GM23248 (cell line): Measurements from ENCODE around the gene ADK. TPM values are rescaled to one million over a fixed set of nuclear protein-coding genes. Genes with fewer than 3 reads are reported as not detected.
"Not testable (repeated sequence)": the region's sequence is repeated elsewhere in the genome, so short reads cannot be mapped to it uniquely, and the experiment has no call there.

Experiments
- DNase-seq: peaks from one replicate; pipeline ENCODE4 v3.0.0-alpha.2; 2015
- H2AFZ ChIP-seq: fragments of 200-600 bp; sonication (generic); 2 replicates; pipeline ENCODE4 v1.6.1; 2016; ENCODE audit warnings: antibody characterized with exemption
- H3F3A ChIP-seq: fragments of 200-600 bp; sonication (generic); 2 replicates; pipeline ENCODE4 v1.6.1; 2016; ENCODE audit warnings: mild to moderate bottlenecking, antibody characterized with exemption, mixed run types; ENCODE audit not compliant: insufficient read depth
- H3K27ac ChIP-seq: fragments of 200-600 bp; sonication (generic); 2 replicates; pipeline ENCODE4 v1.5.1; 2016; ENCODE audit warnings: mild to moderate bottlenecking
- H3K27me3 ChIP-seq: fragments of 200-600 bp; sonication (generic); replicated peaks from 2 replicates; pipeline ENCODE4 v1.6.1; 2016; ENCODE audit warnings: mild to moderate bottlenecking; ENCODE audit not compliant: insufficient read depth
- H3K36me3 ChIP-seq: fragments of 200-600 bp; sonication (generic); 2 replicates; pipeline ENCODE4 v1.6.1; 2016; ENCODE audit warnings: low read depth, mild to moderate bottlenecking
- H3K4me1 ChIP-seq: fragments of 200-600 bp; sonication (generic); 2 replicates; pipeline ENCODE4 v1.6.1; 2016; ENCODE audit warnings: mild to moderate bottlenecking; ENCODE audit not compliant: insufficient read depth
- H3K4me2 ChIP-seq: fragments of 200-600 bp; sonication (generic); one replicate; pipeline ENCODE4 v1.6.1; 2016; ENCODE audit warnings: mild to moderate bottlenecking; ENCODE audit not compliant: unreplicated experiment
- H3K4me3 ChIP-seq: fragments of 200-600 bp; sonication (generic); 2 replicates; pipeline ENCODE4 v1.5.1; 2016; ENCODE audit warnings: mild to moderate bottlenecking
- H3K79me2 ChIP-seq: fragments of 200-600 bp; sonication (generic); 2 replicates; pipeline ENCODE4 v1.6.1; 2016; ENCODE audit warnings: mild to moderate bottlenecking; ENCODE audit not compliant: insufficient read depth
- H3K9ac ChIP-seq: fragments of 200-600 bp; sonication (generic); 2 replicates; pipeline ENCODE4 v1.6.1; 2016; ENCODE audit warnings: mild to moderate bottlenecking
- H3K9me2 ChIP-seq: fragments of 200-600 bp; sonication (generic); 2 replicates; pipeline ENCODE4 v1.6.1; 2016; ENCODE audit warnings: mixed run types, mild to moderate bottlenecking, moderate library complexity; ENCODE audit not compliant: insufficient read depth
- H3K9me3 ChIP-seq: fragments of 200-600 bp; sonication (generic); one replicate; pipeline ENCODE4 v1.6.1; 2017; ENCODE audit warnings: low read depth
- H4K20me1 ChIP-seq: fragments of 200-600 bp; sonication (generic); 2 replicates; pipeline ENCODE4 v1.6.0; 2016; ENCODE audit not compliant: insufficient read depth
- EZH2 ChIP-seq: fragments of 200-600 bp; sonication (generic); IDR thresholded peaks from 2 replicates; pipeline ENCODE4 v1.6.1; 2018; ENCODE audit warnings: antibody characterized with exemption, mild to moderate bottlenecking; ENCODE audit not compliant: insufficient read depth, poor library complexity, severe bottlenecking
- EZH2phosphoT487 ChIP-seq: fragments of 200-600 bp; sonication (generic); IDR thresholded peaks from 2 replicates; pipeline ENCODE4 v1.6.1; 2018; ENCODE audit warnings: antibody characterized with exemption, moderate library complexity, mild to moderate bottlenecking, low read depth; ENCODE audit not compliant: insufficient read depth
- WGBS, 2 experiments: methylation state at CpG; one replicate each; pipeline ENCODE4 v1.1.6; 2015 to 2017; ENCODE audit warnings: low lambda C conversion rate in 2 of 2, low coverage in 1 of 2; ENCODE audit errors: missing lambda C conversion rate in 2 of 2; 5-methylcytosine and 5-hydroxymethylcytosine counted together
- in situ Hi-C: fragments of 300-500 bp; cut with MboI; formaldehyde crosslinking; loops from 2 replicates; pipeline ENCODE4 v1.15.0; 2020
- polyA plus RNA-seq: library from polyadenylated mRNA; unstranded; fragments of >200 nt; fragmentation: Nextera tagmentation; extraction: Ambion mirVana; gene quantifications from 2 replicates; pipeline ENCODE4 v1.2.1, GENCODE V29; 2016
- total RNA-seq: library from RNA; depleted of rRNA; stranded (reverse); fragments of >200 nt; shearing (Covaris generic); gene quantifications from 2 replicates; pipeline ENCODE4 v1.2.3, GENCODE V29; 2014

ADK gene
- total and polyA plus RNA-seq, 2 experiments from 2014 or later: 43.7 to 75.1 TPM

DNA sequence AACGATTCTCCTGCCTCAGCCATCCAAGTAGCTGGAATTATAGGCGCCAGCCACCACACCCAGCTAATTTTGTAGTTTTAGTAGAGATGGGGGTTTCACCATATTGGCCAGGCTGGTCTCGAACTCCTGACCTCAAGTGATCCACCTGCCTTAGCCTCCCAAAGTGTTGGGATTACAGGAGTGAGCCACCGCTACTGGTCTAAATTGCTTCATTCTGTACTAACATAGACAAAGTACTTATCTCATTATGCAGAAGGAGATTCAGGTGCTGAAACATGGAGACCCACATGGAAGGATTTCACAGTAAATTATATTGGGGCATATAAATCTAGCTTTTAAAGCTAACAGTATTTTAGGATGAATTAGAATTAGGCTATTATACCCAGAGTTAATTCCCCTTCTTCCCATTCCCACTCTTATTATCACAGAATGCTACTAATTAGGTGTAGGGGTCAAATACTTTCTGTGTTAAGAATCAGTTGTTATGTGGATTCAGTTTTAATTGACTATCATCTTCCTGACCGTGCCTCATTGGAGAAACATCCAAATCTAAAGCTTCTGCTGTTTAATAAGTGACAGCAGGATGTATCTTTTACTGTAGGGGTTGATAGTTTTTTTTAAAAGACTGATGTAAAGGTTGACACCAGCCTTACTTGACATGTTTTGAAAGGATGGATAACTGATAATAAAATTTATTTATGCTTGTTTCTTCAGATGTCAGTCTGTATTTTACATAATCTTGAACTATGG is 27.2 kb downstream of the ADK start:
- no peaks in the 10 kb centered on the region for H3K9me3 ChIP-seq
- TF ChIP-seq EZH2 (no peak), EZH2phosphoT487 (no peak)
- WGBS, 2 experiments: 88 to 89% methylated on average over 5 of the region's 5 CpGs
- peak; percentile 4 for DNase-seq
- no peaks in the 10 kb centered on the region for H3K27me3 ChIP-seq
- no peaks in the 10 kb centered on the region for H4K20me1 ChIP-seq
- in situ Hi-C loops: no loop called here
- H3K27ac ChIP-seq: no peak overlapping the region
- H3F3A ChIP-seq: peaks cover 41% of the 10 kb centered on the region
- peaks cover 65% of the 10 kb centered on the region for H3K79me2 ChIP-seq
- peak overlapping the region; percentile 15; the same call in 1 of the 2 replicates for H3K4me3 ChIP-seq
- no peak overlapping the region for H2AFZ ChIP-seq
- peak overlapping the region; percentile 13 for H3K4me2 ChIP-seq
- no peaks in the 10 kb centered on the region for H3K36me3 ChIP-seq
- H3K9ac ChIP-seq: no peak overlapping the region
- H3K4me1 ChIP-seq: peaks cover 34% of the 10 kb centered on the region
- H3K9me2 ChIP-seq: no peaks in the 10 kb centered on the region

DNA sequence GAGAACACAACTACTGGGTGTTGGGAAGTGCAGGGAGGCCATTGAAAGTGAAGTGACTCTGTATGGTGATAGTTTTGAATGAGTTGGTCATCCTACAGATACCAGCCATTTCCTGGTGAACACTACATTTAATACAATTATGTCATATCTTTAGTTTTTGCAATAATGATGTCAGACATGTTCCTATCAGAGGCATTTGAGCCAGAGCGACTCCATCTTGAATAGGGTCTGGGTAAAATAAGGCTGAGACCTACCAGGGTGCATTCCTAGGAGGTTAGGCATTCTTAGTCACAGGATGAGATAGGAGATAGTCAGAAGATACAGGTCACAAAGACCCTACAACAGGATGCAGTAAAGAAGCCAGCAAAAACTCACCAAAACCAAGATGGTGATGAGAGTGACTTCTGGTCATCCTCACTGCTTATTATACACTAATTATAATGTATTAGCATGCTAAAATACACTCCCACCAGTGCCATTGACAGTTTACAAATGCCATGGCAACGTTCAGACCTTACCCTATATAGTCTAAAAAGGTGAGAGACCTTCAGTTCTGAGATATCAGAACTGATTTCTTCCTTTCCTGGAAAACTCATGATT is 28.2 kb downstream of the ADK start:
- DNase-seq: peak; percentile 30
- peak overlapping the region; percentile 15; the same call in 1 of the 2 replicates for H3K4me3 ChIP-seq

GRCh38 chr10:74186678-74187077 is 35.7 kb downstream of the ADK start:
- Histone ChIP-seq H3K79me2 (peaks cover 87% of the 10 kb centered on the region), H3K4me3 (no peak overlapping the region), H3K4me2 (no peak overlapping the region), H2AFZ (no peak overlapping the region), H3K9ac (no peak overlapping the region), H3K27ac (no peak overlapping the region), H3F3A (peaks cover 24% of the 10 kb centered on the region), H3K27me3 (no peaks in the 10 kb centered on the region), H4K20me1 (no peaks in the 10 kb centered on the region), H3K4me1 (peaks cover 31% of the 10 kb centered on the region), H3K9me3 (no peaks in the 10 kb centered on the region), H3K36me3 (no peaks in the 10 kb centered on the region), H3K9me2 (no peaks in the 10 kb centered on the region)
- in situ Hi-C loops: no loop called here
- DNase-seq: peak; percentile 23
- no peak for TF ChIP-seq EZH2phosphoT487
- no peak for TF ChIP-seq EZH2

More for the DNA sequence above, 28.2 kb downstream of the ADK start:
- H3K9ac ChIP-seq: no peak overlapping the region
- peaks cover 34% of the 10 kb centered on the region for H3K4me1 ChIP-seq
- no peak overlapping the region for H3K27ac ChIP-seq
- no peaks in the 10 kb centered on the region for H3K36me3 ChIP-seq
- H2AFZ ChIP-seq: no peak overlapping the region
- no peaks in the 10 kb centered on the region for H3K9me3 ChIP-seq
- in situ Hi-C loops: no loop called here
- H3K79me2 ChIP-seq: peaks cover 74% of the 10 kb centered on the region
- H3K4me2 ChIP-seq: no peak overlapping the region
- H3F3A ChIP-seq: peaks cover 41% of the 10 kb centered on the region
- no peaks in the 10 kb centered on the region for H3K9me2 ChIP-seq
- TF ChIP-seq EZH2 (no peak), EZH2phosphoT487 (no peak)
- WGBS, 2 experiments: 86 to 88% methylated on average over 2 of the region's 2 CpGs
- H4K20me1 ChIP-seq: no peaks in the 10 kb centered on the region
- H3K27me3 ChIP-seq: no peaks in the 10 kb centered on the region

DNA sequence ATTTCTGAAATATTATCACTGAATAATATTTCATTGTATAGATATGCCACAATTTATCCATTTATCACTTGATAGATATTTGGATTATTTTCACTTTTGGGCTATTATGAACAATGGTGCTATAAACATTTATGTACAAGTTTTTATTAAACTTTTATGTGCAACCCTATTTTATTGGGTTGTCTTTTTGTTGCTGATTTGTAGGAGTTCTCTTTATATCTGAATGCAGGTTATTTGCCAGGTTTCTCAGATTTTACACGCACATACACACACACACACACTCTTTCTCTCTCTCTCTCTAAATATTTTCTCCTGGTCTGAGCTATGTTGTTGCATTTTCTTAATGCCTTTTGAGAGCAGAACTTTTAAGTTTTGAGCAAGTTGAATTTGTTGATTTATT is 36.2 kb downstream of the ADK start:
- Histone ChIP-seq H3K4me2 (no peak overlapping the region), H3F3A (peaks cover 27% of the 10 kb centered on the region), H3K79me2 (peaks cover 87% of the 10 kb centered on the region), H3K4me3 (no peak overlapping the region), H4K20me1 (no peaks in the 10 kb centered on the region), H3K27me3 (no peaks in the 10 kb centered on the region), H3K9ac (no peak overlapping the region), H2AFZ (no peak overlapping the region), H3K4me1 (peaks cover 29% of the 10 kb centered on the region), H3K9me3 (no peaks in the 10 kb centered on the region), H3K27ac (no peak overlapping the region), H3K36me3 (no peaks in the 10 kb centered on the region), H3K9me2 (no peaks in the 10 kb centered on the region)
- no peak for TF ChIP-seq EZH2phosphoT487
- no peak for TF ChIP-seq EZH2
- in situ Hi-C loops: no loop called here
- no peak for DNase-seq
- WGBS, 2 experiments: 100% methylated on average over 1 of the region's 1 CpG

DNA sequence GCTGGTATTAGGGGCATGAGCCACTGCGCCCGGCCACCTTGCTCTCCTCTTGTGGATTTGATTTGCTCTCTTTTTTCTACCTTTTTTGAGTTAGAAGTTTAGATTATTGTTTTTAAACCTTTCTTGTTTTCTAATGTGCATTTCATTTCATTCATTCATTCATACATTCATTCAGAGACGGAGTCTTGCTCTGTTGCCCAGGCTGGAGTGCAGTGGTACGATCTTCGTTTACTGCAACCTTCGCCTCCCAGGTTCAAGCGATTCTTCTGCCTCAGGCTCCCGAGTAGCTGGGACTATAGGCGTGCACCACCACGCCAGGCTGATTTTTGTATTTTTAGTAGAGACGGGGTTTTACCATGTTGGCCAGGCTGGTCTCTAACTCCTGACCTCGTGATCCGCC is 37.6 kb downstream of the ADK start:
- H3K4me2 ChIP-seq, H4K20me1 ChIP-seq, H3K4me3 ChIP-seq, H3K9me3 ChIP-seq, in situ Hi-C loops, H3K27ac ChIP-seq, H3K36me3 ChIP-seq, H3K27me3 ChIP-seq, DNase-seq, H2AFZ ChIP-seq, H3K9ac ChIP-seq, H3K9me2 ChIP-seq: not testable (repeated sequence)
- 92 to 93% methylated on average over 13 of the region's 13 CpGs for WGBS, 2 experiments
- H3F3A ChIP-seq: peaks cover 35% of the 10 kb centered on the region
- peaks cover 29% of the 10 kb centered on the region for H3K4me1 ChIP-seq
- peaks cover 87% of the 10 kb centered on the region for H3K79me2 ChIP-seq
